K562 (cell line): Measurements from ENCODE around the gene POLR3C. TPM values are rescaled to one million over a fixed set of nuclear protein-coding genes. Genes with fewer than 3 reads are reported as not detected.

Experiments
- ATAC-seq: fragments of 200-7000 bp; cut with Tn5 transposase; 3 replicates; pipeline ENCODE4 v1.9.1; 2020; ENCODE audit warnings: moderate library complexity
- BruUV-seq: library from RNA; stranded (reverse); fragments of 400-500 nt; replicated peaks from 2 replicates; lab custom pipeline; 2021; lab: Mats Ljungman, UMichigan
- CTCF ChIA-PET: fragments of 300-600 bp; formaldehyde crosslinking; extraction: SDS; loops from one replicate; lab custom pipeline; 2021; ENCODE audit warnings: low intra/inter-chr PET ratio; lab: Yijun Ruan, JAX
- POLR2A ChIA-PET: fragments of 300-600, 350-650 bp; sonication (Branson Sonifier 250); formaldehyde crosslinking; extraction: SDS; loops from one replicate; lab custom pipeline; 2021; ENCODE audit warnings: antibody characterized with exemption, inconsistent platforms; lab: Yijun Ruan, JAX
- DNase-seq, 4 experiments: peaks; one replicate each; pipeline versions ENCODE4 v3.0.0 to v3.0.0-alpha.2; 2011 to 2018; ENCODE audit warnings: low spot score in 3 of 4, mixed read lengths in 3 of 4; ENCODE audit errors: extremely low read depth in 1 of 4
- FAIRE-seq: peaks from 2 replicates; lab custom pipeline; 2011; peaks lifted over from hg19 to GRCh38; lab: Jason Lieb, UNC
- H2AFZ ChIP-seq: 2 replicates; pipeline ENCODE4 v1.6.0; 2011; ENCODE audit warnings: low read depth, low read length, control low read depth, inconsistent platforms
- H3K27ac ChIP-seq: fragments of 200-600 bp; 3 replicates; pipeline ENCODE4 v1.8.0; 2011; ENCODE audit warnings: low read depth, mild to moderate bottlenecking, control low read depth, inconsistent platforms, low read length, moderate library complexity, mixed read lengths; ENCODE audit errors: extremely low read depth
- H3K27me3 ChIP-seq, 2 experiments: fragments of 300-600 bp in 1 of 2; 2 replicates in 1 of 2; 3 replicates in 1 of 2; pipeline versions ENCODE4 v1.6.0 to v1.8.0; 2011; ENCODE audit warnings: inconsistent platforms in 2 of 2, low read length in 2 of 2, mild to moderate bottlenecking in 1 of 2, mixed read lengths in 1 of 2, moderate library complexity in 1 of 2; ENCODE audit not compliant: control insufficient read depth in 2 of 2, insufficient read depth in 2 of 2
- H3K36me3 ChIP-seq: fragments of 300-600 bp; 3 replicates; pipeline ENCODE4 v1.8.0; 2011; ENCODE audit warnings: mild to moderate bottlenecking, low read length, inconsistent platforms; ENCODE audit not compliant: control insufficient read depth, insufficient read depth
- H3K4me1 ChIP-seq, 2 experiments: fragments of 200-600 bp in 1 of 2; replicated peaks in 1 of 2; 2 replicates in 1 of 2; 3 replicates in 1 of 2; pipeline versions ENCODE4 v1.5.1 to v1.8.0; 2011; ENCODE audit warnings: inconsistent platforms in 2 of 2, low read length in 2 of 2, mild to moderate bottlenecking in 1 of 2, mixed read lengths in 1 of 2, moderate library complexity in 1 of 2; ENCODE audit not compliant: control insufficient read depth in 2 of 2, insufficient read depth in 2 of 2
- H3K4me2 ChIP-seq: 2 replicates; pipeline ENCODE4 v1.6.1; 2011; ENCODE audit warnings: low read length, control low read depth, inconsistent platforms, mixed read lengths; ENCODE audit not compliant: insufficient read depth
- H3K4me3 ChIP-seq: fragments of 200-600 bp; sonication (generic), shearing (Covaris generic); 2 replicates; pipeline ENCODE4 v1.5.1; 2016; ENCODE audit warnings: control low read depth, inconsistent platforms
- H3K79me2 ChIP-seq: fragments of 200-600 bp; 3 replicates; pipeline ENCODE4 v1.8.0; 2011; ENCODE audit warnings: low read length, inconsistent platforms; ENCODE audit not compliant: control insufficient read depth, insufficient read depth
- H3K9ac ChIP-seq, 2 experiments: 2 replicates each; pipeline versions ENCODE4 v1.6.0 to v1.6.1; 2011; ENCODE audit warnings: low read depth in 2 of 2, low read length in 2 of 2, control low read depth in 1 of 2, inconsistent platforms in 1 of 2, mild to moderate bottlenecking in 1 of 2, mixed read lengths in 1 of 2; ENCODE audit not compliant: insufficient read depth in 1 of 2
- H3K9me1 ChIP-seq: one replicate; pipeline ENCODE4 v1.6.0; 2011; ENCODE audit warnings: inconsistent platforms, mild to moderate bottlenecking, low read length, moderate library complexity; ENCODE audit not compliant: control insufficient read depth, insufficient read depth
- H3K9me3 ChIP-seq: replicated peaks from 2 replicates; pipeline ENCODE4 v1.5.1; 2011; ENCODE audit warnings: low read depth, low read length, inconsistent platforms; ENCODE audit not compliant: control insufficient read depth, insufficient read depth
- H4K20me1 ChIP-seq: replicated peaks from 2 replicates; pipeline ENCODE4 v1.6.1; 2011; ENCODE audit warnings: low read length, inconsistent platforms, mixed read lengths; ENCODE audit not compliant: control insufficient read depth, insufficient read depth
- GABPA ChIP-seq: fragments of 200-800 bp; sonication (Bioruptor generic); conservative IDR thresholded peaks from 2 replicates; pipeline ENCODE4 v1.6.1; 2016; ENCODE audit warnings: low read depth, missing genetic modification characterization, missing compliant biosample characterization
- GTF2B ChIP-seq: IDR thresholded peaks from 2 replicates; pipeline ENCODE4 v1.6.1; 2011; ENCODE audit not compliant: insufficient read length; ENCODE audit errors: extremely low read depth
- HDAC2 ChIP-seq: fragments of 450-650 bp; IDR thresholded peaks from 2 replicates; pipeline ENCODE4 v1.6.1; 2016; ENCODE audit warnings: mild to moderate bottlenecking
- MED1 ChIP-seq: sonication (generic); formaldehyde crosslinking; IDR thresholded peaks from 2 replicates; pipeline ENCODE4 v1.8.1; 2023; ENCODE audit warnings: missing genetic modification reagents, borderline replicate concordance
- MEIS2 ChIP-seq: fragments of 450-650 bp; IDR thresholded peaks from 2 replicates; pipeline ENCODE4 v1.6.1; 2014; ENCODE audit warnings: mild to moderate bottlenecking; ENCODE audit not compliant: partially characterized antibody
- MTA2 ChIP-seq: fragments of 450-650 bp; IDR thresholded peaks from 2 replicates; pipeline ENCODE4 v1.6.1; 2016; ENCODE audit warnings: low read depth
- NFIC ChIP-seq: fragments of 450-650 bp; IDR thresholded peaks from 2 replicates; pipeline ENCODE4 v1.6.1; 2017; ENCODE audit warnings: mild to moderate bottlenecking, inconsistent platforms
- NFYB ChIP-seq: IDR thresholded peaks from 2 replicates; pipeline ENCODE4 v1.6.1; 2011; ENCODE audit warnings: mild to moderate bottlenecking, moderate library complexity; ENCODE audit not compliant: insufficient read length; ENCODE audit errors: extremely low read depth
- PRMT5 ChIP-seq: sonication (generic); formaldehyde crosslinking; IDR thresholded peaks from 2 replicates; pipeline ENCODE4 v1.5.0; 2020; ENCODE audit warnings: missing genetic modification reagents
- XRCC4 ChIP-seq: IDR thresholded peaks from one replicate; pipeline ENCODE4 v1.6.1; 2011; ENCODE audit not compliant: insufficient read depth, insufficient read length; ENCODE audit errors: extremely low read depth
- ZKSCAN8 ChIP-seq: fragments of 200-800 bp; sonication (Bioruptor generic); IDR thresholded peaks from 2 replicates; pipeline ENCODE4 v1.6.1; 2016; ENCODE audit warnings: missing genetic modification characterization, missing compliant biosample characterization
- ZNF551 ChIP-seq: fragments of 250-450 bp; sonication (Bioruptor Pico); IDR thresholded peaks from 2 replicates; pipeline ENCODE4 v1.5.0; 2021; ENCODE audit warnings: mild to moderate bottlenecking, moderate library complexity
- ZNF707 ChIP-seq: fragments of 250-450 bp; sonication (Bioruptor Pico); conservative IDR thresholded peaks from 2 replicates; pipeline ENCODE4 v1.8.0; 2022; ENCODE audit warnings: inconsistent platforms, mild to moderate bottlenecking, moderate library complexity
- WGBS: fragments of 100-300 bp; shearing (Covaris generic); methylation state at CpG from one replicate; pipeline ENCODE4 v1.1.6; 2016; ENCODE audit warnings: low coverage, mixed read lengths; ENCODE audit not compliant: insufficient coverage; ENCODE audit errors: missing lambda C conversion rate; 5-methylcytosine and 5-hydroxymethylcytosine counted together
- in situ Hi-C: fragments of 300-500 bp; cut with MboI; formaldehyde crosslinking; loops from 4 replicates; pipeline ENCODE4 v1.15.0; 2018; ENCODE audit warnings: inconsistent platforms, mixed read lengths
- intact Hi-C: fragments of 100-400 bp; cut with micrococcal nuclease; formaldehyde crosslinking; loops from 2 replicates; pipeline ENCODE4 v1.14.2; 2022
- polyA plus RNA-seq, 8 experiments: library from polyadenylated mRNA; depleted of rRNA in 4 of 8; stranded (reverse) in 5 of 8; unstranded in 3 of 8; fragments of >200 nt; fragmentation: Nextera tagmentation in 2 of 8; fragmentation: Illumina TruSeq in 1 of 8; extraction: Ambion mirVana in 2 of 8; extraction: Trizol in 1 of 8; gene quantifications; 2 replicates each; pipeline versions ENCODE4 v1.2.1 to v1.2.3, GENCODE V29; 2011 to 2014; ENCODE audit warnings: inconsistent platforms in 1 of 8, missing spikeins in 1 of 8
- total RNA-seq, 7 experiments: library from RNA; depleted of rRNA in 6 of 7; stranded (reverse); fragments of >200 nt in 6 of 7; fragmentation: Illumina TruSeq in 2 of 7; extraction: Trizol in 2 of 7; gene quantifications; 2 replicates each; pipeline versions ENCODE4 v1.2.1 to v1.2.3, GENCODE V29; 2011 to 2021; ENCODE audit warnings: low replicate concordance in 1 of 7

The POLR3C gene
- total and polyA plus RNA-seq, 9 of the 15 experiments (the other 6 are each of a cell fraction or from before 2014, with no cell fraction given), result 19.7 to 64.1 (median 45.2) TPM

DNA sequence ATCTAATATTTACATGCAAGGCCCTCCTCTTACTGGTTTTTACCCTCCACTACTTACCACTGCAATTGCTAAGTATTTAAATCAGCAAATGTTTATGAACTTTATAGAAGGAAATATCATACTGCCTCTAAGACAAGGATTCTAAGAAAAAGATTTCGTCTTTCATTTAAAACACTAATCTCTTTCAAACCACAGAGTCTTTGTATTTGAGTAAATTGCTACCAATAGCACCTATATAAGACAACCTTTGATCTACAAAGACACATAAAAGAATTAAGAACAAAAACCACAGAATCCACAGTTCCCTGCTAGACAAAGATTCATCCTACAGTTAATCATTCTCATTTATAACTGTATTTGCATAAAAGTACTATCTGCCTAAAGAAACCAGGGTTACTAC lies 37.7 kb upstream of the POLR3C start:
- DNase-seq, result no peak
- Histone ChIP-seq H3K9me3 (no peaks in the 10 kb centered on the region), H3K27me3 (no peaks in the 10 kb centered on the region), H3K79me2 (no peaks in the 10 kb centered on the region), H3K4me3 (no peak overlapping the region), H2AFZ (no peak overlapping the region), H3K9me1 (no peaks in the 10 kb centered on the region), H3K4me2 (no peak overlapping the region), H3K9ac (no peak overlapping the region), H4K20me1 (no peaks in the 10 kb centered on the region), H3K27ac (no peak overlapping the region), H3K4me1 (no peaks in the 10 kb centered on the region)
- FAIRE-seq, result no peak
- ATAC-seq, result no peak
- in situ Hi-C loops, result no loop called here
- intact Hi-C loops, result no loop called here
- POLR2A ChIA-PET, result interaction anchor here (0.7 kb wide), 1 partner anchor 11 kb away, joined by 3 read pairs; no protein-coding TSS in a partner anchor
- no TSS peak for BruUV-seq
- CTCF ChIA-PET, result no interaction called here
- 0% methylated on average over 1 of the region's 1 CpG for WGBS
- no peak for TF ChIP-seq PRMT5 (CRISPR knock-in tag)
- TF ChIP-seq NFYB, result no peak
- TF ChIP-seq MED1, result no peak
- no peak for TF ChIP-seq MEIS2
- TF ChIP-seq NFIC, result no peak
- no peak for TF ChIP-seq XRCC4
- no peak for TF ChIP-seq ZNF551 (CRISPR knock-in tag)
- TF ChIP-seq ZNF707 (CRISPR knock-in tag), result no peak
- no peak for TF ChIP-seq HDAC2
- no peak for TF ChIP-seq MTA2
- TF ChIP-seq ZKSCAN8 (CRISPR knock-in tag), result no peak
- TF ChIP-seq GABPA, result no peak
- TF ChIP-seq GTF2B, result no peak
- TF ChIP-seq, all 486 proteins: peak for 0
- peaks cover 18% of the 10 kb centered on the region; the same call in 2 of the 3 replicates for H3K36me3 ChIP-seq
